ENCODE measurements around the gene ARHGEF12.

The ARHGEF12 gene

GRCh38 chr11:120389693-120390584 lies 53.7 kb downstream of the ARHGEF12 start:
- no peak for DNase-seq

DNA sequence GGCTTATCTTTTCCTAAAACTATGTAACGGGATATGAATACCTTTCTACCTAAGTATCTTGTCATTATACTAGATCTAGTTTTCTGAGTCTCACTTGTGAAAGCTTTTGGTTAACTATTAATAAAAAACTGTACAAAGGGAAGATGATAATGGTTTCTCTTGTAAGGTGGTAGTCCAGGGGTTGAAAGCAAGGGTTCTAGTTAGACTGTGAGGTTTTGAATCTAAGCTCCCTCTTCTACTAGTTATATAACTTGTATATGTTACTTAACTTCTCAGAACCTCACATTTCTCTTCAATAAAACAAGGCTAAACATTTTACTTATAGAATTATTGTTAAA lies 54.3 kb downstream of the ARHGEF12 start:
- DNase-seq = no peak

GRCh38 chr11:120391292-120391691 lies 55.1 kb downstream of the ARHGEF12 start:
- no peak for DNase-seq

- DNase-seq = no peak
Observed at GRCh38 chr11:120391854-120392253, 55.6 kb downstream of the ARHGEF12 start.

DNA sequence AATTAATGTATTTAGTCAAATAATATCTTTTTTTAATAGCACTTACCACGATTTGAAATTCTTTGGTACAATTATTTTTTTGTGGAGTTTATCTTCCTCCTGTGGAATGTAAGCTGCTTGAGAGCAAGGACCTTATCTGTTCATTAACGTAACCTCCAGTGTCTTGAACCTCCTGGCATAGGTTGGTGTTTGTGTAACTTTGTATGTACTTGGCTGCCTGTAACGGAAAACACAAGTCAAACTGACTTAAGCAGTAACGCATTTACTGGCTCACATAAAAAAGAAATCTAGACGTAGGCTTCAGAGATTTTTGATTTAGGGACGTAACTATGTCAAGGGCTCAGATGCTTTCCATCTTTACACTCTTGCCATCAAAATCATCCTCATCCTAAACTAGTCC lies 56.1 kb downstream of the ARHGEF12 start:
- no peak for DNase-seq

DNA sequence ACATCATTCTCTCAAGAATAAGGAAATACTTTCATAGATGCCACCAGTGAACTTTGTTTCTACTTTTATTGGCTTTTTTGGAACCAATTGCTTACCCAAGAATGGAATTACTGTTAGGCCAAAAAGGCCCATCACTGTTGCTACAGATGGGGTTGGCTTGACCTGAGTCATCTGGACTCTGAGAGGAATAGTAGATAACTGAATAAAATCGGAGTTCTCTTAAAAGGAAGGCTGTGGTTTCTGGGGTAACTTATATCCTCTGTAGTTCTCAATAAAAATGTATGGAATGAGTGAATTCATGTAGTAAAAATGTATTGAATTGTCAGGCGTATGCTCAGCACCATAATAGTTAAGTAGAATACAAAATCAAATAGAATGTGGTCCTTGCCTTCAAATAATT lies 56.6 kb downstream of the ARHGEF12 start:
- no peak for DNase-seq

DNA sequence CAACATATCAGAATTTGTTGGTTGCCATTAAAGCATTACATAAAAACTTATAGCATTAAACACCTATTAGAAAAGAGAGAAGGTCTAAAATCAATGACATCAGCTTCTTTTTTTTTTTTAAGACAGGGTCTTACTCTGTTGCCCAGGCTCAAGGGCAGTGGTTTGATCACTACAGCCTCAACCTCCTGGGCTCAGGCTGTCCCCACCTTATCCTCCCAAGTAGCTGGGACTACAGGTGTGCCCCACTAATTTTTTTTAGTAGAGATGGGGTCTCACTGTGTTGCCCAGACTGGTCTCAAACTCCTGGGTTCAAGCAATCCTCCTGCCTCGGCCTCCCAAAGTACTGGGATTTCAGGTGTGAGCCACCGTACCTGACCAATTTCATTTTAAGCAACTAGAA lies 57.9 kb downstream of the ARHGEF12 start:
- DNase-seq = no peak

DNA sequence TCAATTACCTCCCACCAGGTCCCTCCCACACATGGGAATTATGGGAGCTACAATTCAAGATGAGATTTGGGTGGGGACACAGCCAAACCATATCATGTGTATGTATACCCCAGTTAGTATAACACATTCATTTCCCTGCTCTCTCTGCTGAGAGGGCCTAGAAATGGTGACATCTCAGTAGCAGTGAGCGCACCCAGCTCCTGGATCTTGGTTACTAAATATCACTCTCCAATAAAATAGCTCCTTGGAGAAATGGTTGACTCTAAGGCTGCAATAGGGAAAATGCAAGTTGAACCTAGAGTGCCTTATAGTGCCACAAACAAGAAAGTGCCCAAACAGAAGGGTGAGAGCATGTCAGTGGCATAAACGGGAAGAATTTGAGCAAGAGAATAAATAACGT lies 59.6 kb downstream of the ARHGEF12 start:
- no peak for DNase-seq

- DNase-seq = no peak
Observed at GRCh38 chr11:120398132-120398531, 61.9 kb downstream of the ARHGEF12 start.

GRCh38 chr11:120399307-120399706 lies 63.1 kb downstream of the ARHGEF12 start:
- no peak for DNase-seq

DNA sequence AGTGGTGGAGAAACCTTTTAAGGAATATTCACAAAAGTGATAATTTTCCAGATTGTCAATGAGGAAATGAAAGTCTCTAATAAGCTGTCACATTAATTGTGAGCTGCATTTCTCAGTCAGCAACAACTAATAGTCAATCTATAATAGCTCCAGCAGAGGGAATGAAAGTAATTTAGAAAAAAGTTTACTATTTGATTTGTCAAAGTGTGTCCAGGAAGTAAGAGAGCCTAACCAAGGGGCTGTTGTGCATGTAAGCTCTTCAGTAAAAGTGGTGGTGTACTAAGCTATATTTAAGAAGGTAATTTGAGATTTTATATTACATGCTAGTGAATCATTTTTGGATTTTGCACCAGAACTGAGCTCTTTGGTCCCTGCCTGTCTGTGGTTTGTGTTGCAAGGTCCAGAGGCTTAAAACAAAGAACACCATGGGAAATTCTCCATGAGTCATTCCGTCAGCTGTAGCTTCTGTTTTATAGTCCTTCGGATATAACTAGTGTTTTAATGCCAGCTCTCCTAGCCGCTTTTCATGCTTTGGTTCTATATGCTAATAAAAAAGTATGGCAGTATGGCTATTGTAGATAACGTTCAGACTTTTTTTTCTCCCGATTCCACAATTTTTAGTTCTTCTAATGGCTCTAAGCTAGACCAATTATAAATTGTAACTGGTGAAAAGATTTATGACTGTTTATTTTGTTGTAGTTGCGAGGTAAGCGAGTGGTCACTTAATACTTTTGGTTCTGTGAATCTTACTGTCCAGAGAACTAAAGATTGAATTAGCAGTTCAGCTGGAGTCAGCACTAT lies 64.6 kb downstream of the ARHGEF12 start:
- no peak for DNase-seq

DNA sequence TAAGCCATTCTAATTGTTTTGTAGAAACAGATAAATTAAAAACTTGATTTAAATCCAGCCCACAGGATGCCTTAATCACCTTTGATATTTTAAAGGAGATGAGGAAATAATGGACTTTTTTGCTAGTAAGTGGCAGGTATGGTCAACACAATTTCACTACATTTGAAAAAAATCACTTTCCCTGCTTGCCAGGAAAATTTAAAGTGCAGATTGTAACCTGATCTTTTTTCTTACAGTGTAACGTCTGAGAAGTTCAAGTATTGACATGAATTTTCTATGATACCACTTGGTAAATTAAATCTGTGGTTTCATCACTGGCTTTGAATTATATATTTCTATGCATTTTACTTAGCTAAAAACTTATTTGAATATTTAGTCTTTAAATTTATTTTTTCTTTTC lies 65.3 kb downstream of the ARHGEF12 start:
- DNase-seq = no peak

DNA sequence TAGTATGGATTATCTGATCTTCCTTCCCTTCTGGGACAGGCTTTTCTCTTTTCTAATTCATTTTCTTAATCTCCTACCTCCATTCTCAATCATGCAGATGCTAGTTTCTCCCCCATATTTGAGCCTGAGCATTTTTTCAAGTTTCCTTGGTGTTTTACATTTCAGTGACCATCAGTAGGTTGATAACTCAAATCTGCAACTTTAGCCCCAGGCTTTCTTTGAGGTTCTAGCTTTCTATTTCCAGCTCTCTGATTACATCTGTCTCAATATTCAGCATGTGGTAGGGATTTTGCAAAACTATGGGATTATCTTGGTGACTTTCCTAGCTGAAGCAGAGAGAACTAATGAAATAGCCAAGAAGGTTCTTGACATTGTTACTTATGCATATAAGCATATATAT lies 67.8 kb downstream of the ARHGEF12 start:
- DNase-seq = no peak

DNA sequence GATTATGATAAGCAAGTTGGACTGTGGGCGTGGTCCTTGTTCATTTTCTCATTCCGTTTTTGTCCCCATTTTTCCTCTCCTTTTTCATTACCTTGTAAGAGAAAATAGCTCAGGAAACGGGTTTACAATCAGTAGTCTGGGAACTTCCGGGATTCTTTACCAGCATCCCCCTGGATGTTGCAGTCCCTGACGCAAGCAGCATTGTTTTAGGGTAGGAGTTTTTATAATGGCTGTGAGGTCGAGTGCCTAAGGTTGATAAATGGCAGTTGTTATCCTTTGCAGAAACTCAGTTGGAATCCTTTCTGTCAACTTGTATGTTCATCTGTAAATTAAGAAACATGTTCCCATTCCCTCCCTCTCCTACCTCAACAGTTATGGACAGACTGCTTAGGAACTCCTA lies 68.3 kb downstream of the ARHGEF12 start:
- DNase-seq = no peak

DNA sequence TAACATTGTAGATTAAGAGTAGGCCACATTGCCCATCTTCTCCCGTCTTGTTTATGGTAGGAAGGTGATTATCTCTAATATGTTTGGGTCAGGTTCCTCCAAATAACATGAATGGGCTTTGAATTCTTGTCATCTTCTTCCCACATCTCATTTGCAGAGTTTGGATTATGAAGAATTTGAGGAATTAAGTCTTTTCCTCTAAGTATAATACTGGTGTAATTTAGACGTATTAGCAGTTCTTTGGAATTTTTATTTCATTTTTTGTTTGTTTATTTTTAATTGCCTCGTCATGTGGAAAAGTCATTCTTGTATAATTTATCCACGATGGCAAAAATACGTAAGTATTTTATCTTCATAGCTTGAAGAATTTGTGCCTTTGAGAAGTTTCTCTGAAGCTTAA lies 73.4 kb downstream of the ARHGEF12 start:
- no peak for DNase-seq

DNA sequence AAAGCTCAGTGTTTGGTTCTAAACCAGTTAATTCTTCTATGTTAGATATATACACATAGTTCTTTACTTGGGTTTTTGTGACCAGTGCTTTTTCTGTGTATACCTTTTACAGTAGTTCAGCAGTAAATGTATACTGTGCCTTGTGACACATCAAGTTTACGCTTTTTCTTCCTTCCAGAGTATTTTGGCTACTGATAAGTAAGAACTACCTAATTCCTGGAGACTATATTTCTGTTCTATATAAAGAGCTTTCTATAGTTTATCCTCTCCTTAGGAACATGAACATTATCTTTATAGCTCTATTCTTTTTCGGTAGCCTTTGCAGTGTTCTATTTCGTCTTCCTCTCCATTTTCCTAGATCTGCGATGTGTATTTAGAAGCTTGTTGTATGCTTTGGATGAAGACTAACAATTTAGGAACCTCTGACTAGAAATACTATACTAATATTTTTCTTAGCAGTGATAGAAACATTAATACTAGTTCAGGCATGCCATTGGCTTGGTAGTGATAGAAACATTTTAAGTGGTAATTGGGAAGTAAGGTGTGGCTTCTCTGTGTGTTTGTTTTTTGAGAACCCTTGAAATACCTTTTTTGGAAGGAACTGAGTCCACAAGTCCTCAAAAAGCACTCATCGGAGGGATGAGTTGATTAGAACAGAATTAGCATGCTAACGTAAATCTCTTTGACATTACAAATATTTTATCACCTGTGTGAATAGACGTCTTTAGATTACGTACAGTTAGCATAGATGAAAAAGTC lies 74.6 kb downstream of the ARHGEF12 start:
- no peak for DNase-seq

GRCh38 chr11:120413480-120413879 lies 77.3 kb downstream of the ARHGEF12 start:
- DNase-seq = no peak

- DNase-seq = no peak
Observed at GRCh38 chr11:120420572-120420971, 84.4 kb downstream of the ARHGEF12 start.

GRCh38 chr11:120424185-120424969 lies 88.2 kb downstream of the ARHGEF12 start:
- no peak for DNase-seq

GRCh38 chr11:120424970-120425332 lies 88.7 kb downstream of the ARHGEF12 start:
- no peak for DNase-seq

- DNase-seq = no peak
Observed at GRCh38 chr11:120425527-120425926, 89.3 kb downstream of the ARHGEF12 start.

- no peak for DNase-seq
Observed at GRCh38 chr11:120430146-120430545, 93.9 kb downstream of the ARHGEF12 start.

- DNase-seq = no peak
Observed at GRCh38 chr11:120431633-120432032, 95.4 kb downstream of the ARHGEF12 start.

Measured in NCI-H1048 (cell line).